Progenitor cell of endocrine pancreas (in vitro differentiated cells): ENCODE measurements around the gene SLC30A10. TPM values are rescaled to one million over a fixed set of nuclear protein-coding genes. Genes with fewer than 3 reads are reported as not detected.
"Not testable (repeated sequence)": the region's sequence is repeated elsewhere in the genome, so short reads cannot be mapped to it uniquely, and the experiment has no call there.

Experiments
- DNase-seq: peaks from one replicate; pipeline ENCODE4 v3.0.0; 2021; ENCODE audit warnings: low spot score; ENCODE audit not compliant: unreplicated experiment
- H3K27ac Mint-ChIP-seq: 2 replicates; pipeline ENCODE4 v1.8.0; 2021; ENCODE audit warnings: mild to moderate bottlenecking, moderate library complexity, mixed read lengths
- H3K27me3 Mint-ChIP-seq: 2 replicates; pipeline ENCODE4 v1.8.0; 2021; ENCODE audit warnings: mixed read lengths
- H3K36me3 Mint-ChIP-seq: 2 replicates; pipeline ENCODE4 v1.8.0; 2022; ENCODE audit warnings: mixed read lengths; ENCODE audit not compliant: insufficient read depth
- H3K4me1 Mint-ChIP-seq: 2 replicates; pipeline ENCODE4 v1.8.0; 2021; ENCODE audit warnings: low read depth, mixed read lengths
- H3K4me3 Mint-ChIP-seq: 2 replicates; pipeline ENCODE4 v1.8.0; 2021; ENCODE audit warnings: low read depth, mild to moderate bottlenecking, moderate library complexity, mixed read lengths
- H3K9me3 Mint-ChIP-seq: 2 replicates; pipeline ENCODE4 v1.8.0; 2021; ENCODE audit warnings: low read depth, mixed read lengths
- CTCF ChIP-seq: fragments of 200-600 bp; sonication (generic); IDR thresholded peaks from one replicate; pipeline ENCODE4 v1.5.0; 2021; ENCODE audit warnings: antibody characterized with exemption, mild to moderate bottlenecking; ENCODE audit not compliant: unreplicated experiment
- total RNA-seq: library from RNA; stranded (reverse); gene quantifications from 2 replicates; pipeline ENCODE4 v1.2.1, GENCODE V29; 2021

SLC30A10 gene
- total RNA-seq, 1 donor from 2014 or later: 1.1 TPM

- Mint-ChIP-seq H3K4me3 (no peak overlapping the region), H3K4me1 (no peaks in the 10 kb centered on the region), H3K27me3 (peaks cover 2% of the 10 kb centered on the region), H3K9me3 (no peaks in the 10 kb centered on the region), H3K27ac (no peak overlapping the region), H3K36me3 (no peaks in the 10 kb centered on the region)
- TF ChIP-seq CTCF: no peak
- no peak for DNase-seq
Measured at GRCh38 chr1:219906924-219907771, 21.2 kb downstream of the SLC30A10 start.

- not testable (repeated sequence) for H3K27me3 Mint-ChIP-seq, H3K36me3 Mint-ChIP-seq, H3K4me1 Mint-ChIP-seq, H3K4me3 Mint-ChIP-seq, DNase-seq, H3K9me3 Mint-ChIP-seq, H3K27ac Mint-ChIP-seq
Measured at GRCh38 chr1:219906565-219906923, 21.8 kb downstream of the SLC30A10 start.

GRCh38 chr1:219905524-219905923 is 22.8 kb downstream of the SLC30A10 start:
- Mint-ChIP-seq H3K36me3 (no peaks in the 10 kb centered on the region), H3K27me3 (peaks cover 2% of the 10 kb centered on the region), H3K4me1 (no peaks in the 10 kb centered on the region), H3K4me3 (no peak overlapping the region), H3K9me3 (no peaks in the 10 kb centered on the region), H3K27ac (no peak overlapping the region)
- no peak for TF ChIP-seq CTCF
- no peak for DNase-seq

GRCh38 chr1:219904934-219905333 is 23.4 kb downstream of the SLC30A10 start:
- no peak for TF ChIP-seq CTCF
- H3K27ac Mint-ChIP-seq: no peak overlapping the region
- DNase-seq: no peak

GRCh38 chr1:219903353-219903871 is 24.9 kb downstream of the SLC30A10 start:
- H3K4me1 Mint-ChIP-seq: peaks cover 9% of the 10 kb centered on the region
- H3K4me3 Mint-ChIP-seq: no peak overlapping the region
- no peak overlapping the region for H3K27ac Mint-ChIP-seq
- DNase-seq: no peak
- no peak for TF ChIP-seq CTCF
- no peaks in the 10 kb centered on the region for H3K27me3 Mint-ChIP-seq
- H3K9me3 Mint-ChIP-seq: peaks cover 4% of the 10 kb centered on the region
- H3K36me3 Mint-ChIP-seq: no peaks in the 10 kb centered on the region

More at GRCh38 chr1:219904934-219905333, 23.4 kb downstream of the SLC30A10 start:
- peaks cover 2% of the 10 kb centered on the region for H3K27me3 Mint-ChIP-seq
- no peak overlapping the region for H3K4me3 Mint-ChIP-seq
- H3K36me3 Mint-ChIP-seq: no peaks in the 10 kb centered on the region
- H3K9me3 Mint-ChIP-seq: peaks cover 4% of the 10 kb centered on the region
- peaks cover 6% of the 10 kb centered on the region for H3K4me1 Mint-ChIP-seq

GRCh38 chr1:219902951-219903350 is 25.4 kb downstream of the SLC30A10 start:
- peaks cover 14% of the 10 kb centered on the region for H3K4me1 Mint-ChIP-seq
- peaks cover 4% of the 10 kb centered on the region for H3K9me3 Mint-ChIP-seq
- DNase-seq: no peak
- no peak overlapping the region for H3K27ac Mint-ChIP-seq
- H3K27me3 Mint-ChIP-seq: no peaks in the 10 kb centered on the region
- H3K4me3 Mint-ChIP-seq: no peak overlapping the region
- H3K36me3 Mint-ChIP-seq: no peaks in the 10 kb centered on the region
- no peak for TF ChIP-seq CTCF
